Measurements from ENCODE around the gene DUS4L. TPM values are rescaled to one million over a fixed set of nuclear protein-coding genes. Genes with fewer than 3 reads are reported as not detected.

DUS4L gene
- total RNA-seq, 1 donor: 5.4 TPM

DNA sequence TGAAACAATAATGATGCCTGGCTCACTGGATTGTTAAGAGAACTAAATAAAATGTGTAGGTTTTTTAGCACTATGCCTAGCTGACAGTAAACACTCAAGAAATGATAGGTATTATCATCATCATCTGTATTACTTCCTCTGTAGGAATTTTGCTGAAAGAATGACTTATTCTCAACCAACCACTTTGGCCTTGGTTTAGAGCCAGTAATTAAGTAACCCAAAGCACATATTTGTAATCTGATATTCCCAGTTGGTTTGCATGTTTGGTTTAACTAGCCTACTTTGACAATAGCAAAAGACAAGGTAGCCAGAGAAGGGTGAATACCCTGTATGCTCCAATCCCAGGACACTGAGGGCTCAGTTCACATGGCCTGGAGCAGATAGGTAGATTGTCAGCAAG is 50.7 kb downstream of the DUS4L start:
- no peaks in the 10 kb centered on the region for H3K9me3 ChIP-seq (ENCODE audit: low read depth, low read length)
- DNase-seq (ENCODE audit: insufficient read length, low spot score, missing footprints): no peak
- no peaks in the 10 kb centered on the region for H4K20me1 ChIP-seq (ENCODE audit: insufficient read depth, low read length)
- peak overlapping the region; percentile 5 for H3K27ac ChIP-seq (ENCODE audit: low read depth, low read length)
- H3K36me3 ChIP-seq (ENCODE audit: insufficient read depth, low read length): peaks cover 5% of the 10 kb centered on the region
- H3K79me2 ChIP-seq (ENCODE audit: insufficient read depth, low read length): no peaks in the 10 kb centered on the region
- H2AFZ ChIP-seq (ENCODE audit: low read length): no peak overlapping the region
- H3K4me1 ChIP-seq (ENCODE audit: insufficient read depth, low read length): peaks cover 15% of the 10 kb centered on the region
- no peak for TF ChIP-seq CTCF (IDR thresholded peaks at IDR 0.05; ENCODE audit: extremely low read depth, low read depth, low read length)
- no peaks in the 10 kb centered on the region for H3K27me3 ChIP-seq (ENCODE audit: insufficient read depth, low read length)
- H3K4me2 ChIP-seq (ENCODE audit: insufficient read depth, low read length): peak overlapping the region; percentile 19
- no peak overlapping the region for H3K4me3 ChIP-seq (ENCODE audit: insufficient read depth, low read length)

GRCh38 chr7:107615910-107616680 is 52.3 kb downstream of the DUS4L start:
- no peaks in the 10 kb centered on the region for H3K27me3 ChIP-seq (ENCODE audit: insufficient read depth, low read length)
- DNase-seq (ENCODE audit: insufficient read length, low spot score, missing footprints): peak; percentile 48

GRCh38 chr7:107622429-107622828 is 58.7 kb downstream of the DUS4L start:
- Histone ChIP-seq H3K36me3 (ENCODE audit: insufficient read depth, low read length) (peaks cover 5% of the 10 kb centered on the region), H3K4me2 (ENCODE audit: insufficient read depth, low read length) (no peak overlapping the region), H2AFZ (ENCODE audit: low read length) (no peak overlapping the region), H3K4me3 (ENCODE audit: insufficient read depth, low read length) (no peak overlapping the region), H3K4me1 (ENCODE audit: insufficient read depth, low read length) (peaks cover 7% of the 10 kb centered on the region), H3K79me2 (ENCODE audit: insufficient read depth, low read length) (no peaks in the 10 kb centered on the region), H3K27me3 (ENCODE audit: insufficient read depth, low read length) (no peaks in the 10 kb centered on the region), H3K27ac (ENCODE audit: low read depth, low read length) (peak overlapping the region; percentile 21), H4K20me1 (ENCODE audit: insufficient read depth, low read length) (peaks cover 4% of the 10 kb centered on the region), H3K9me3 (ENCODE audit: low read depth, low read length) (no peaks in the 10 kb centered on the region)
- DNase-seq (ENCODE audit: insufficient read length, low spot score, missing footprints): peak; percentile 55
- TF ChIP-seq CTCF (IDR thresholded peaks at IDR 0.05; ENCODE audit: extremely low read depth, low read depth, low read length): no peak

More at GRCh38 chr7:107615910-107616680, 52.3 kb downstream of the DUS4L start:
- Histone ChIP-seq H4K20me1 (ENCODE audit: insufficient read depth, low read length) (no peaks in the 10 kb centered on the region), H3K27ac (ENCODE audit: low read depth, low read length) (no peak overlapping the region), H3K9me3 (ENCODE audit: low read depth, low read length) (no peaks in the 10 kb centered on the region), H3K4me1 (ENCODE audit: insufficient read depth, low read length) (peaks cover 15% of the 10 kb centered on the region), H2AFZ (ENCODE audit: low read length) (no peak overlapping the region), H3K4me3 (ENCODE audit: insufficient read depth, low read length) (no peak overlapping the region), H3K79me2 (ENCODE audit: insufficient read depth, low read length) (no peaks in the 10 kb centered on the region), H3K36me3 (ENCODE audit: insufficient read depth, low read length) (peaks cover 5% of the 10 kb centered on the region), H3K4me2 (ENCODE audit: insufficient read depth, low read length) (no peak overlapping the region)
- no peak for TF ChIP-seq CTCF (IDR thresholded peaks at IDR 0.05; ENCODE audit: extremely low read depth, low read depth, low read length)

DNA sequence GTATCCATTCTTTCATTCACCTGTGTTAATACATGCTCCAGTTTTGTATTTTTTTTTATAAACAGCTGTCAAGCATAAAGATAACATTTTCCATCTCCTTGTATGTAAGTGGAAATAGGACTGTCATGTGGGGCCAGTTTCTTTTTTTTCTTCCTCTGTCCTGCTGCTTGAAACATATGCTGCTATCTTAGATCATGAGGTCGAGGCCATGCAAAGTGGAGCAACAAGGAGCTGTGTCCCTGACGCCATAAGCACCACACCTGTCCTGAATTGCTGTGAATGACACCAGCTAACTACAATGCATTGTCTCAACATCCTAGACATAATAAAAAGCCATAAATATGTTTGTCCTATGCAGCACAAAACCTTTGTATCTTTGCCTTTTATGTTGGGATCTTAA is 59.1 kb downstream of the DUS4L start:
- DNase-seq (ENCODE audit: insufficient read length, low spot score, missing footprints): no peak
- Histone ChIP-seq H3K9me3 (ENCODE audit: low read depth, low read length) (no peaks in the 10 kb centered on the region), H4K20me1 (ENCODE audit: insufficient read depth, low read length) (peaks cover 4% of the 10 kb centered on the region), H3K4me1 (ENCODE audit: insufficient read depth, low read length) (peaks cover 7% of the 10 kb centered on the region), H3K27me3 (ENCODE audit: insufficient read depth, low read length) (no peaks in the 10 kb centered on the region), H3K27ac (ENCODE audit: low read depth, low read length) (no peak overlapping the region), H3K4me2 (ENCODE audit: insufficient read depth, low read length) (no peak overlapping the region), H3K79me2 (ENCODE audit: insufficient read depth, low read length) (no peaks in the 10 kb centered on the region), H2AFZ (ENCODE audit: low read length) (no peak overlapping the region), H3K4me3 (ENCODE audit: insufficient read depth, low read length) (no peak overlapping the region), H3K36me3 (ENCODE audit: insufficient read depth, low read length) (peaks cover 5% of the 10 kb centered on the region)
- TF ChIP-seq CTCF (IDR thresholded peaks at IDR 0.05; ENCODE audit: extremely low read depth, low read depth, low read length): no peak
